Measurements from ENCODE around the gene GSDME. TPM values are rescaled to one million over a fixed set of nuclear protein-coding genes. Genes with fewer than 3 reads are reported as not detected.
A peak's percentile ranks its signal among the peaks of the same experiment; 100 is the strongest.
"Not testable (repeated sequence)": the region's sequence is repeated elsewhere in the genome, so short reads cannot be mapped to it uniquely, and the experiment has no call there.

GSDME gene
- total and polyA plus RNA-seq, 3 experiments from 2014 or later, result 0.26 to 3.9 (median 3.7) TPM

DNA sequence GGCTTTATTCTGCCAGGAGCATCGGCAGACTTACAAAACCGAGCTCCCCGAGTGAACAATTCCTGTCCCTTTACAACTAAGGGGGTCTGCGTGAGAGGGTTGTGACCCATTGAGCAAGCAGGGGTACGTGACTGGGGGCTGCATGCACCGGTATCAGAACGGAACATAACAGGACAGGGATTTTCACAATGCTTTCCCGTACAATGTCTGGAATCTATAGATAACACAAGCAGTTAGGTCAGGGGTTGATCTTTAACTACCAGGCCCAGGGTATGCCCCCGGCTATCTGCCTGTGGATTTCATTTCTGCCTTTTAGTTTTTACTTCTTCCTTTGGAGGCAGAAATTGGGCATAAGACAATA, 38.1 kb upstream of the GSDME start:
- Mint-ChIP-seq H3K9me3 (no peaks in the 10 kb centered on the region), H3K27ac (no peak overlapping the region), H3K4me3 (no peak overlapping the region), H3K27me3 (no peaks in the 10 kb centered on the region), H3K4me1 (peaks cover 14 to 23% (median 21%) of the 10 kb centered on the region in 3 donors), H3K36me3 (peaks cover 9 to 36% (median 14%) of the 10 kb centered on the region in 3 donors)
- H3K4me1 ChIP-seq (ENCODE audit: insufficient read depth, low read length), result peaks cover 5% of the 10 kb centered on the region
- ChIA-PET CTCF (interaction anchor here (0.9 kb wide), 1 partner anchor 348 kb away, joined by 3 read pairs; no protein-coding TSS in a partner anchor), POLR2A (no interaction called here)
- peaks cover 3% of the 10 kb centered on the region for H3K36me3 ChIP-seq (ENCODE audit: insufficient read depth, low read length)
- no peak overlapping the region for H3K4me3 ChIP-seq (ENCODE audit: low read length)
- peak overlapping the region; percentile 78 for H3K27ac ChIP-seq (ENCODE audit: low read depth, low read length)
- DNase-seq, result no peak
- no peaks in the 10 kb centered on the region for H3K27me3 ChIP-seq (ENCODE audit: insufficient read depth, low read length, poor library complexity, severe bottlenecking)
- no peaks in the 10 kb centered on the region for H3K9me3 ChIP-seq (ENCODE audit: low read length)

DNA sequence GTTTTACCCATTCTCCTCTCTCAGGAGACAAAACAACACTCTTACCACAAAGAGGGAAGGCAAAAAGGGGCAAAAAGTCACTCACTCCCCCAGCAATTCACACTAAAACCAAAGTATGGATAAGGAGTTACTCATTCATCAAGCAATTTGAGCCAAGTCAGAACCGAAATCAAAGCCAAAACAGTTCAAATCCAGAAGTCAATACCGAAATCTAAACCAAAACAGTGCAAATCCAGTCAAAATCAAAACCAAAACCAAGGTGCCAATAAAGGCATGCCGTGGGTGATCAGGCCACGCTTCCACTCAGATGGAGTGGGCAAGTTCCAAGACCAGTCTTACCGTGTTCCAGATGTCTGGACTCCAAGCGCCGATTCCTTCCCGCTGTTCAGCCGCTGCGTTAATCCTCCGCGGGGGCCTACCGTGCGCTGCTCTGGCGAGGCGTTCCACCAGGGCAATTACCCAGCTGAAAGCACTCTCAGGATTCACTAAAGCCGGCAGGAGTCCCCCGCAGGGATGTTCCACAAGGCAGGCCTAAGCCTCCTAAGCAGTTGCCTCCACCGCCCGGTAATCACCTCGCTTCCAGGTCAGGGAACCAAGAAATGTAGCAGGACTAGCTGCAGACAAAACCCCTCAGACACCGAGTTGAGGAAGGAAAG, 37.6 kb upstream of the GSDME start:
- H3K9me3 Mint-ChIP-seq; H3K27me3 ChIP-seq (ENCODE audit: insufficient read depth, low read length, poor library complexity, severe bottlenecking); H3K4me3 ChIP-seq (ENCODE audit: low read length); H3K36me3 ChIP-seq (ENCODE audit: insufficient read depth, low read length); POLR2A ChIA-PET; H3K4me1 ChIP-seq (ENCODE audit: insufficient read depth, low read length); H3K4me3 Mint-ChIP-seq; H3K27me3 Mint-ChIP-seq; DNase-seq; H3K9me3 ChIP-seq (ENCODE audit: low read length): not testable (repeated sequence)
- Mint-ChIP-seq H3K36me3 (peaks cover 9 to 33% (median 14%) of the 10 kb centered on the region in 3 donors), H3K27ac (peak overlapping the region; percentile 28 to 69 (median 54)), H3K4me1 (peaks cover 14 to 23% (median 21%) of the 10 kb centered on the region in 3 donors)
- CTCF ChIA-PET, result interaction anchor here (0.9 kb wide), 1 partner anchor 349 kb away, joined by 3 read pairs; no protein-coding TSS in a partner anchor
- H3K27ac ChIP-seq (ENCODE audit: low read depth, low read length), result peak overlapping the region; percentile 78

DNA sequence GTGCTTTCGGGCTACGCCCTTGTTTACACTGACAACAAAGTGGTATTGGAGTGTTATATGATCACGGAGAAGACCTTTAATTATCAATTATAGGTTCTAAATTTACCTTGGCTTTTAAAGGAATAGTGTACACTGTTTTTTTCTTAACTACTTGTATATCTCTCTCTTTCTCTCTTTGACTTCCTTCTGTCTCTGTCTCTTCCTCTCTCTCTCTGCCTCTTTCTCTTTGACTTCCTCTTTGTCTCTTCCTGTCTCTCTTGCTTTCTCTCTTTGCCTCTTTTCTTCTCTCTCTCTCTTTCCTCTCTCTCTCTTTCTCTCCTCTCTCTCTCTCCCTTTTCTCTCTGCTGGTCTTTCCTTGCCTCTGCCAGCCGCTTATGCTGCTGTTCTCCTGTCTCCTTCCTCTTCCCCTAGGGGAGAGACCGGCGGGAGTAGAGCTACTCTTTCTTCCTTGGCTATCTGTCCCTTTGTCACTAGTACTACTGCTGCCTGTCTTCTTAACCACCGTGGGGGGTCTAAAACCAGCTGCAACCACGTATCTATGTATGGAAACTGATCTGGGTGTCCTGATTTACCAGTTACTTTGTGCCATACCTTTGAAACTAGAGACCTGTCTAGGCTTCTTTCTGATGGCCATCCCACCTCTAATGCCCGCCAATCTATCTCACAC, 36.9 kb upstream of the GSDME start:
- Histone ChIP-seq H3K4me3 (ENCODE audit: low read length) (no peak overlapping the region), H3K27me3 (ENCODE audit: insufficient read depth, low read length, poor library complexity, severe bottlenecking) (no peaks in the 10 kb centered on the region), H3K9me3 (ENCODE audit: low read length) (no peaks in the 10 kb centered on the region), H3K27ac (ENCODE audit: low read depth, low read length) (peak overlapping the region; percentile 78), H3K36me3 (ENCODE audit: insufficient read depth, low read length) (no peaks in the 10 kb centered on the region), H3K4me1 (ENCODE audit: insufficient read depth, low read length) (peaks cover 5% of the 10 kb centered on the region)
- no peak for DNase-seq
- Mint-ChIP-seq H3K27me3 (no peaks in the 10 kb centered on the region), H3K9me3 (no peaks in the 10 kb centered on the region), H3K27ac (peak overlapping the region in 4 of 8 donors; percentile 28 to 63 (median 44)), H3K4me3 (no peak overlapping the region), H3K4me1 (peaks cover 14 to 23% (median 21%) of the 10 kb centered on the region in 3 donors), H3K36me3 (peaks cover 8 to 31% (median 14%) of the 10 kb centered on the region in 3 donors)
- ChIA-PET CTCF (no interaction called here), POLR2A (no interaction called here)

- DNase-seq, result no peak
- Histone ChIP-seq H3K4me1 (ENCODE audit: insufficient read depth, low read length) (peaks cover 1% of the 10 kb centered on the region), H3K9me3 (ENCODE audit: low read length) (no peaks in the 10 kb centered on the region), H3K36me3 (ENCODE audit: insufficient read depth, low read length) (no peaks in the 10 kb centered on the region), H3K4me3 (ENCODE audit: low read length) (no peak overlapping the region), H3K27me3 (ENCODE audit: insufficient read depth, low read length, poor library complexity, severe bottlenecking) (no peaks in the 10 kb centered on the region), H3K27ac (ENCODE audit: low read depth, low read length) (no peak overlapping the region)
- no peak overlapping the region for H3K4me3 Mint-ChIP-seq
- no peak overlapping the region for H3K27ac Mint-ChIP-seq
- H3K9me3 Mint-ChIP-seq, result no peaks in the 10 kb centered on the region
- H3K36me3 Mint-ChIP-seq, result peaks cover 2% of the 10 kb centered on the region in 3 donors
- ChIA-PET CTCF (no interaction called here), POLR2A (no interaction called here)
- no peaks in the 10 kb centered on the region for H3K27me3 Mint-ChIP-seq
- peaks cover 2 to 5% (median 3%) of the 10 kb centered on the region in 3 donors for H3K4me1 Mint-ChIP-seq
These were observed 31.8 kb upstream of the GSDME start for GRCh38 chr7:24788961-24789576.

- Histone ChIP-seq H3K9me3 (ENCODE audit: low read length) (no peaks in the 10 kb centered on the region), H3K4me3 (ENCODE audit: low read length) (no peak overlapping the region), H3K27me3 (ENCODE audit: insufficient read depth, low read length, poor library complexity, severe bottlenecking) (no peaks in the 10 kb centered on the region), H3K27ac (ENCODE audit: low read depth, low read length) (no peak overlapping the region), H3K36me3 (ENCODE audit: insufficient read depth, low read length) (no peaks in the 10 kb centered on the region), H3K4me1 (ENCODE audit: insufficient read depth, low read length) (no peaks in the 10 kb centered on the region)
- Mint-ChIP-seq H3K9me3 (no peaks in the 10 kb centered on the region), H3K4me3 (no peak overlapping the region), H3K27me3 (no peaks in the 10 kb centered on the region), H3K4me1 (no peaks in the 10 kb centered on the region), H3K36me3 (peaks cover 6 to 12% (median 7%) of the 10 kb centered on the region in 3 donors), H3K27ac (no peak overlapping the region)
- CTCF ChIA-PET, result no interaction called here
- POLR2A ChIA-PET, result no interaction called here
- DNase-seq, result no peak
These were observed 30.8 kb upstream of the GSDME start for GRCh38 chr7:24788075-24788474.

DNA sequence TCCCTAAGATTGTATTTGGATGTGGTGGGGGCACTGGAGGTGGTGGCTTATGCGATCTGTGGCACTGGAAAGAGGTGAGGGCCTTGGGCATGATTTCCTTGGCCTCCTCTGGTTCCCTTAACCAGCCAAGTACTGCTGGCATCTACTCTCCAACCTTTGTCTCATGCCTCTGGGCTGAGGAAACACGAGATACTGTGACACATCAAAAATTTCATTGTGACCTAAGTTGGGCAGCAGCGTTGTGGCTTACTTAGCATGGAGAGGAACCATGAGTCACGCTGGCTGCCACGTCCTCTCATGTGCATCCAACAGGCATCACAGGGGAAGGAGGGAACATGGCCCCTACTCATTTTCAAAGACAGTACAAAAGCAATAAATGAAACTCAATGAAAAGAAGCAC, 29.7 kb upstream of the GSDME start:
- H3K9me3 Mint-ChIP-seq, result no peaks in the 10 kb centered on the region
- Histone ChIP-seq H3K4me1 (ENCODE audit: insufficient read depth, low read length) (no peaks in the 10 kb centered on the region), H3K27me3 (ENCODE audit: insufficient read depth, low read length, poor library complexity, severe bottlenecking) (no peaks in the 10 kb centered on the region), H3K9me3 (ENCODE audit: low read length) (no peaks in the 10 kb centered on the region), H3K36me3 (ENCODE audit: insufficient read depth, low read length) (no peaks in the 10 kb centered on the region), H3K27ac (ENCODE audit: low read depth, low read length) (no peak overlapping the region), H3K4me3 (ENCODE audit: low read length) (no peak overlapping the region)
- no peaks in the 10 kb centered on the region for H3K27me3 Mint-ChIP-seq
- H3K27ac Mint-ChIP-seq, result no peak overlapping the region
- POLR2A ChIA-PET, result no interaction called here
- H3K4me3 Mint-ChIP-seq, result no peak overlapping the region
- CTCF ChIA-PET, result no interaction called here
- no peaks in the 10 kb centered on the region for H3K4me1 Mint-ChIP-seq
- H3K36me3 Mint-ChIP-seq, result peaks cover 6 to 17% (median 7%) of the 10 kb centered on the region in 3 donors
- DNase-seq, result no peak

GRCh38 chr7:24786306-24786705, 29.0 kb upstream of the GSDME start:
- no peaks in the 10 kb centered on the region for H3K27me3 Mint-ChIP-seq
- ChIA-PET POLR2A (no interaction called here), CTCF (no interaction called here)
- Histone ChIP-seq H3K4me3 (ENCODE audit: low read length) (no peak overlapping the region), H3K9me3 (ENCODE audit: low read length) (no peaks in the 10 kb centered on the region), H3K27ac (ENCODE audit: low read depth, low read length) (no peak overlapping the region), H3K27me3 (ENCODE audit: insufficient read depth, low read length, poor library complexity, severe bottlenecking) (no peaks in the 10 kb centered on the region), H3K36me3 (ENCODE audit: insufficient read depth, low read length) (no peaks in the 10 kb centered on the region), H3K4me1 (ENCODE audit: insufficient read depth, low read length) (no peaks in the 10 kb centered on the region)
- H3K4me1 Mint-ChIP-seq, result no peaks in the 10 kb centered on the region
- peaks cover 6 to 17% (median 7%) of the 10 kb centered on the region in 3 donors for H3K36me3 Mint-ChIP-seq
- peak overlapping the region in 1 of 8 donors; percentile 43 for H3K27ac Mint-ChIP-seq
- no peak for DNase-seq
- no peak overlapping the region for H3K4me3 Mint-ChIP-seq
- H3K9me3 Mint-ChIP-seq, result no peaks in the 10 kb centered on the region

- CTCF ChIA-PET, result no interaction called here
- Histone ChIP-seq H3K27me3 (ENCODE audit: insufficient read depth, low read length, poor library complexity, severe bottlenecking) (no peaks in the 10 kb centered on the region), H3K9me3 (ENCODE audit: low read length) (no peaks in the 10 kb centered on the region), H3K27ac (ENCODE audit: low read depth, low read length) (no peak overlapping the region), H3K36me3 (ENCODE audit: insufficient read depth, low read length) (no peaks in the 10 kb centered on the region), H3K4me1 (ENCODE audit: insufficient read depth, low read length) (no peaks in the 10 kb centered on the region), H3K4me3 (ENCODE audit: low read length) (no peak overlapping the region)
- no peak for DNase-seq
- no peaks in the 10 kb centered on the region for H3K27me3 Mint-ChIP-seq
- peaks cover 3 to 17% (median 7%) of the 10 kb centered on the region in 3 donors for H3K36me3 Mint-ChIP-seq
- no peak overlapping the region for H3K27ac Mint-ChIP-seq
- POLR2A ChIA-PET, result no interaction called here
- no peak overlapping the region for H3K4me3 Mint-ChIP-seq
- no peaks in the 10 kb centered on the region for H3K9me3 Mint-ChIP-seq
- H3K4me1 Mint-ChIP-seq, result no peaks in the 10 kb centered on the region
These were observed 27.0 kb upstream of the GSDME start for GRCh38 chr7:24784277-24784676.
